ENCODE measurements around the gene MEPE.

MEPE gene

DNA sequence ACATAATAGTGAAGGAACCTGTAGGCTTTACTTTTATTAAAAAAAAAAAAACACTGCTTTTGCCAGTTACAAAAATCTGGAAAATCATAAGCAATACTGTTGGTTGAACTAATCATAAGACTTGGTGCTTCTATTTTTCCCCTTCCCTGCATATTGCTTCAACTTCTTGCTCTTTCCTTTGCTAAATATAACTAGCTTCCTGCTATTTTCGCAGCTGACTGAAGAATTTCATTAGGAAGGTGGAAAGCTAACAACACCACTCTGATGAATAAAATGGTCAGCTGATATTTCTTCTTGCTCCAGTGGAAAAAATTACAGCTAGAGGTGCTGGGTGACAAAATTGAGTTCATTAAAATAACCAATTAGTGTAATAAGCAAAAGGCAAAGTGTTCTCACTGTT, 39.3 kb downstream of the MEPE start:
- ATAC-seq, result no peak
- TF ChIP-seq, protein P1, sequence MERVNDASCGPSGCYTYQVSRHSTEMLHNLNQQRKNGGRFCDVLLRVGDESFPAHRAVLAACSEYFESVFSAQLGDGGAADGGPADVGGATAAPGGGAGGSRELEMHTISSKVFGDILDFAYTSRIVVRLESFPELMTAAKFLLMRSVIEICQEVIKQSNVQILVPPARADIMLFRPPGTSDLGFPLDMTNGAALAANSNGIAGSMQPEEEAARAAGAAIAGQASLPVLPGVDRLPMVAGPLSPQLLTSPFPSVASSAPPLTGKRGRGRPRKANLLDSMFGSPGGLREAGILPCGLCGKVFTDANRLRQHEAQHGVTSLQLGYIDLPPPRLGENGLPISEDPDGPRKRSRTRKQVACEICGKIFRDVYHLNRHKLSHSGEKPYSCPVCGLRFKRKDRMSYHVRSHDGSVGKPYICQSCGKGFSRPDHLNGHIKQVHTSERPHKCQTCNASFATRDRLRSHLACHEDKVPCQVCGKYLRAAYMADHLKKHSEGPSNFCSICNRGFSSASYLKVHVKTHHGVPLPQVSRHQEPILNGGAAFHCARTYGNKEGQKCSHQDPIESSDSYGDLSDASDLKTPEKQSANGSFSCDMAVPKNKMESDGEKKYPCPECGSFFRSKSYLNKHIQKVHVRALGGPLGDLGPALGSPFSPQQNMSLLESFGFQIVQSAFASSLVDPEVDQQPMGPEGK (CRISPR knock-in tag; IDR thresholded peaks at IDR 0.05; ENCODE audit: borderline replicate concordance), result no peak
- TF ChIP-seq GLIS3 (CRISPR knock-in tag; IDR thresholded peaks at IDR 0.05), result no peak

DNA sequence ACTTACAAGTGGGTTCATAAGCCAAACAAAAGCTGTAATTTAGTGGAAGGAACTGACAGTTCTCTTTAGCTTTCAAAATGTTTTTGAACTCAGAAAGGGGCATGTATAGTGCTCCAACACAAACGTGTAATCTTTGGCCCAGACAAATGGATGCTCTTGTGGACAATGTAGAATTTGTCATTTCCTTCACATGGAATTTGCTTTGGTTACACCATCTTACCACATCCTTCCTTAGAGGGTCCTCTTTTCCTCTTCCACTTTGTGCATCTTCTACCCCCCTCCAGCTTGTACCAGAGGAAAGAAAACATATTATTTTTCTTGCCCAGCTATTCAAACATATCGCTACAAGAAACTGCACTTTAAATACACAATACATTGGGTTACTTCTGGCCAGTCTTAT, 42.4 kb downstream of the MEPE start:
- TF ChIP-seq CSRNP3 (CRISPR knock-in tag; IDR thresholded peaks at IDR 0.05), result no peak
- TF ChIP-seq TCF4 (CRISPR knock-in tag; IDR thresholded peaks at IDR 0.05; ENCODE audit: borderline replicate concordance), result no peak
- no peak for TF ChIP-seq ISL1 (CRISPR knock-in tag; IDR thresholded peaks at IDR 0.05)
- TF ChIP-seq, protein P2, sequence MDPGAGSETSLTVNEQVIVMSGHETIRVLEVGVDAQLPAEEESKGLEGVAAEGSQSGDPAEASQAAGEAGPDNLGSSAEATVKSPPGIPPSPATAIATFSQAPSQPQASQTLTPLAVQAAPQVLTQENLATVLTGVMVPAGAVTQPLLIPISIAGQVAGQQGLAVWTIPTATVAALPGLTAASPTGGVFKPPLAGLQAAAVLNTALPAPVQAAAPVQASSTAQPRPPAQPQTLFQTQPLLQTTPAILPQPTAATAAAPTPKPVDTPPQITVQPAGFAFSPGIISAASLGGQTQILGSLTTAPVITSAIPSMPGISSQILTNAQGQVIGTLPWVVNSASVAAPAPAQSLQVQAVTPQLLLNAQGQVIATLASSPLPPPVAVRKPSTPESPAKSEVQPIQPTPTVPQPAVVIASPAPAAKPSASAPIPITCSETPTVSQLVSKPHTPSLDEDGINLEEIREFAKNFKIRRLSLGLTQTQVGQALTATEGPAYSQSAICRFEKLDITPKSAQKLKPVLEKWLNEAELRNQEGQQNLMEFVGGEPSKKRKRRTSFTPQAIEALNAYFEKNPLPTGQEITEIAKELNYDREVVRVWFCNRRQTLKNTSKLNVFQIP (CRISPR knock-in tag; IDR thresholded peaks at IDR 0.05; ENCODE audit: borderline replicate concordance, low read depth), result no peak
- TF ChIP-seq, protein P1 (CRISPR knock-in tag; IDR thresholded peaks at IDR 0.05; ENCODE audit: borderline replicate concordance), result no peak
- TF ChIP-seq GLIS3 (CRISPR knock-in tag; IDR thresholded peaks at IDR 0.05), result no peak
- no peak for TF ChIP-seq ZC3H10 (CRISPR knock-in tag; IDR thresholded peaks at IDR 0.05)
- TF ChIP-seq TOX (CRISPR knock-in tag; IDR thresholded peaks at IDR 0.05; ENCODE audit: borderline replicate concordance), result no peak
- no peak for ATAC-seq

DNA sequence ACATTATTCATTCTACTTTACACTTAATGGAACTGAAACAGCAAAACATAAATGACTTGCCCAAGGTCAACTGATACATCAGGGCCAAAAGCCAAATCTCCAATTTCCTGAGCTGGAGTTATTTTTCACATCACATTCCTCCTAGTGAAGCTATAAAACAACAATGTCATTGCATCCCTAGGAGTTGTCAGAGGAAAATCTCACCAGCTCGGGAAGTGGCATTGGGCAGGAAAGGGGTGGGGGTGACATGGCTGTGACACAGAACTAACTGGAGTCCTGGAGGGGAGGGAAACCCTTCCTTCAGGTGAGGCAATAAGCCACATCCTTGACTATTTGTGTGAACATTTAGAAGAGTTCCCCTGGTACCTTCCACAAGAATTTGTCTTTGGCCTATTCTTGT, 47.3 kb downstream of the MEPE start:
- TF ChIP-seq ISL1 (CRISPR knock-in tag; IDR thresholded peaks at IDR 0.05) (no peak), TCF4 (CRISPR knock-in tag; IDR thresholded peaks at IDR 0.05; ENCODE audit: borderline replicate concordance) (no peak), ZNF565 (CRISPR knock-in tag; conservative IDR thresholded peaks at IDR 0.05; ENCODE audit: low read depth) (no peak), GLIS3 (CRISPR knock-in tag; IDR thresholded peaks at IDR 0.05) (no peak), SNAI2 (CRISPR knock-in tag; IDR thresholded peaks at IDR 0.05) (no peak), ZC3H10 (CRISPR knock-in tag; IDR thresholded peaks at IDR 0.05) (no peak), CSRNP3 (CRISPR knock-in tag; IDR thresholded peaks at IDR 0.05) (no peak)
- TF ChIP-seq, protein P2 (CRISPR knock-in tag; IDR thresholded peaks at IDR 0.05; ENCODE audit: borderline replicate concordance, low read depth), result no peak
- TF ChIP-seq, protein P3, sequence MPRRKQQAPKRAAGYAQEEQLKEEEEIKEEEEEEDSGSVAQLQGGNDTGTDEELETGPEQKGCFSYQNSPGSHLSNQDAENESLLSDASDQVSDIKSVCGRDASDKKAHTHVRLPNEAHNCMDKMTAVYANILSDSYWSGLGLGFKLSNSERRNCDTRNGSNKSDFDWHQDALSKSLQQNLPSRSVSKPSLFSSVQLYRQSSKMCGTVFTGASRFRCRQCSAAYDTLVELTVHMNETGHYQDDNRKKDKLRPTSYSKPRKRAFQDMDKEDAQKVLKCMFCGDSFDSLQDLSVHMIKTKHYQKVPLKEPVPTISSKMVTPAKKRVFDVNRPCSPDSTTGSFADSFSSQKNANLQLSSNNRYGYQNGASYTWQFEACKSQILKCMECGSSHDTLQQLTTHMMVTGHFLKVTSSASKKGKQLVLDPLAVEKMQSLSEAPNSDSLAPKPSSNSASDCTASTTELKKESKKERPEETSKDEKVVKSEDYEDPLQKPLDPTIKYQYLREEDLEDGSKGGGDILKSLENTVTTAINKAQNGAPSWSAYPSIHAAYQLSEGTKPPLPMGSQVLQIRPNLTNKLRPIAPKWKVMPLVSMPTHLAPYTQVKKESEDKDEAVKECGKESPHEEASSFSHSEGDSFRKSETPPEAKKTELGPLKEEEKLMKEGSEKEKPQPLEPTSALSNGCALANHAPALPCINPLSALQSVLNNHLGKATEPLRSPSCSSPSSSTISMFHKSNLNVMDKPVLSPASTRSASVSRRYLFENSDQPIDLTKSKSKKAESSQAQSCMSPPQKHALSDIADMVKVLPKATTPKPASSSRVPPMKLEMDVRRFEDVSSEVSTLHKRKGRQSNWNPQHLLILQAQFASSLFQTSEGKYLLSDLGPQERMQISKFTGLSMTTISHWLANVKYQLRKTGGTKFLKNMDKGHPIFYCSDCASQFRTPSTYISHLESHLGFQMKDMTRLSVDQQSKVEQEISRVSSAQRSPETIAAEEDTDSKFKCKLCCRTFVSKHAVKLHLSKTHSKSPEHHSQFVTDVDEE (CRISPR knock-in tag; IDR thresholded peaks at IDR 0.05), result no peak
- ATAC-seq, result no peak

DNA sequence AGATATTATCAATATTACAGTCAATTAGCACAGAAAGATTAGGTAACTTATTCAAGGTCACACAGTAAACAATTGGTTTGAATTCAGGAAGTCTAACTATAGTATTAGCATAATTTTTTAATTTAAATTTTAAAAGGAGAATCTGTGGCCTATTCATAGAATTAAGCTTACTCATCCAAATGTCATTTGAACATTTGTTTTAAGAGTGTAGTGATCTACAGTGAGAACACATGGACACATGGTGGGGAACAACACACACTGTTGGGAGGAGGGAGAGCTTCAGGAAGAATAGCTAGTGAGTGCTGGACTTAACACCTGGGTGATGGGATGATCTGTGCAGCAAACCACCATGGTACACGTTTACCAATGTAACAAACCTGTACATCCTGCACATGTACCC, 48.3 kb downstream of the MEPE start:
- no peak for ATAC-seq
- TF ChIP-seq GLIS3 (CRISPR knock-in tag; IDR thresholded peaks at IDR 0.05), result no peak
- no peak for TF ChIP-seq RARB (CRISPR knock-in tag; IDR thresholded peaks at IDR 0.05)
- TF ChIP-seq ZNF565 (CRISPR knock-in tag; conservative IDR thresholded peaks at IDR 0.05; ENCODE audit: low read depth), result no peak
- no peak for TF ChIP-seq ZNF8 (CRISPR knock-in tag; IDR thresholded peaks at IDR 0.05)
- TF ChIP-seq ARNTL (CRISPR knock-in tag; IDR thresholded peaks at IDR 0.05; ENCODE audit: borderline replicate concordance, low read depth), result no peak
- TF ChIP-seq, protein P4, sequence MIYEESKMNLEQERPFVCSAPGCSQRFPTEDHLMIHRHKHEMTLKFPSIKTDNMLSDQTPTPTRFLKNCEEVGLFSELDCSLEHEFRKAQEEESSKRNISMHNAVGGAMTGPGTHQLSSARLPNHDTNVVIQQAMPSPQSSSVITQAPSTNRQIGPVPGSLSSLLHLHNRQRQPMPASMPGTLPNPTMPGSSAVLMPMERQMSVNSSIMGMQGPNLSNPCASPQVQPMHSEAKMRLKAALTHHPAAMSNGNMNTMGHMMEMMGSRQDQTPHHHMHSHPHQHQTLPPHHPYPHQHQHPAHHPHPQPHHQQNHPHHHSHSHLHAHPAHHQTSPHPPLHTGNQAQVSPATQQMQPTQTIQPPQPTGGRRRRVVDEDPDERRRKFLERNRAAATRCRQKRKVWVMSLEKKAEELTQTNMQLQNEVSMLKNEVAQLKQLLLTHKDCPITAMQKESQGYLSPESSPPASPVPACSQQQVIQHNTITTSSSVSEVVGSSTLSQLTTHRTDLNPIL (CRISPR knock-in tag; IDR thresholded peaks at IDR 0.05; ENCODE audit: low read depth), result no peak
- no peak for TF ChIP-seq SNAI2 (CRISPR knock-in tag; IDR thresholded peaks at IDR 0.05)
- TF ChIP-seq TOX (CRISPR knock-in tag; IDR thresholded peaks at IDR 0.05; ENCODE audit: borderline replicate concordance), result no peak
- no peak for TF ChIP-seq TCF4 (CRISPR knock-in tag; IDR thresholded peaks at IDR 0.05; ENCODE audit: borderline replicate concordance)
- no peak for TF ChIP-seq ESRRG (CRISPR knock-in tag; IDR thresholded peaks at IDR 0.05)
- TF ChIP-seq OSR1 (CRISPR knock-in tag; IDR thresholded peaks at IDR 0.05), result no peak
- TF ChIP-seq ZNF70 (CRISPR knock-in tag; IDR thresholded peaks at IDR 0.05), result no peak
- TF ChIP-seq ZC3H10 (CRISPR knock-in tag; IDR thresholded peaks at IDR 0.05), result no peak
- TF ChIP-seq BACH2 (CRISPR knock-in tag; IDR thresholded peaks at IDR 0.05; ENCODE audit: borderline replicate concordance), result no peak
- no peak for TF ChIP-seq ISL1 (CRISPR knock-in tag; IDR thresholded peaks at IDR 0.05)
- TF ChIP-seq ZFP30 (CRISPR knock-in tag; IDR thresholded peaks at IDR 0.05), result no peak
